ENCODE measurements around the gene TNN.

DNA sequence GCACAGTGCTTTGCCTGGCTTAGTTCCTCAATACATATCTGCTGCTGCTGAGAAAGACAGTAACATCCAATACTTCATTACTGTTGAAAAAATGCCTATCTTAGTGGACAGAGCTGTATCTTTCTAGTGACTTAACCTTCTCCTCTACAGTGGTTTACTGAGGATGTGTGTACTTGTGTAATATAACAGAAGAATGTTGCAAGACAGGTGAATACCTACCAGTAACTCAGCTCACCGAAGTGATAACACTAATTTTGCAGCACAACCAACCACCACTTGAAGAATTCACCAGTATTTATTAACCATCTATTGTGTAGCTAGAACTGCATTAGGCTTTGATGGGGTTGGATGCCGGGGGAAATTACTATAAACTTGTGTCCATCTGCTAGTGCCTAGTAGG lies 16.6 kb upstream of the TNN start:
- no peak for TF ChIP-seq POLR2A (IDR thresholded peaks at IDR 0.05)
- TF ChIP-seq CTCF (IDR thresholded peaks at IDR 0.05), result no peak
